Astrocyte of the spinal cord (primary cell): ENCODE measurements around the gene HLCS.

Source experiments
- DNase-seq: peaks from one replicate; pipeline ENCODE4 v3.0.0; 2011; ENCODE audit warnings: low read depth, low spot score
- H3K4me3 ChIP-seq: 2 replicates; pipeline ENCODE4 v1.5.1; 2011; ENCODE audit warnings: low read depth, mild to moderate bottlenecking, low read length, moderate library complexity
- in situ Hi-C: cut with HindIII; loops from 2 replicates; pipeline ENCODE4 v1.10.0; 2017; ENCODE audit warnings: low sequenced_read_pairs
- TF ChIP-seq, protein P1 (sequence below): IDR thresholded peaks from 2 replicates; pipeline ENCODE4 v1.5.1; 2012; ENCODE audit warnings: low read depth, mild to moderate bottlenecking, low read length, inconsistent platforms

Gene HLCS

DNA sequence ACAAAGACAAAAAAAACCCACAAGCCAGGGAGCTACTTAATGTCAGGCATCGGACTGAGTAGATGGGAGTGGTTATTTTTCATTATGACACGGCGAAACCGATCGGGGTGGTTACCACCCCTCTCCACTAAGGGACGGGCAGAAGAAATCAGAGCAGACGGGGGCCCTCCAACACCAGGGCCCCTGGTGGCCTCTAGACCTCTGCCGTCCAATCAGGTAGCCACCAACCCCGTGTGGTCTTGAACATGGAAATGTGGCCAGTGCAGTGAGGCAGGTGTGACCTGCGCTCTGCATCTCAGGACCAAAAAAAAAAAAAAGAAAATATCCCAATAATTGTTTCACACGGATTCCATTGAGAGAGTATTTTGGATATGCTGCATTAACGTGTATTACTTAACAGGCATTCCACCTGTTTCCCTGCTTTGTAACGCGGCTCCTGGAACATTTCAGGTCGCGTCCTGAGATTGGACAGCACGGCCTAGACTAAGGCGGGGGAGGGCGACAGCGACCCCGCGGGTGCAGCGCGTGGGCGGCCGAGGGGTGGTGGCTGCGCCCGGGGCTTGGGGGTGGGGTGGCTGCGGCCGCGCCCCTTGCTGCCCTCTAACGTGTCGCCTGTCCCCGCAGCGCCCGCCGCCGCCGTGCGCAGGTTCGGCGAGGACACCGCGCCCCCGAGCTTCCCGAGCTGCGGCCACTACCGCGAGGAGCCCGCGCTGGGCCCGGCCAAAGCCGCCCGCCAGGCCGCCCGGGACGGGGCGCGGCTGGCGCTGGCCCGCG lies 219.2 kb downstream of the HLCS start:
- TF ChIP-seq, protein P1, sequence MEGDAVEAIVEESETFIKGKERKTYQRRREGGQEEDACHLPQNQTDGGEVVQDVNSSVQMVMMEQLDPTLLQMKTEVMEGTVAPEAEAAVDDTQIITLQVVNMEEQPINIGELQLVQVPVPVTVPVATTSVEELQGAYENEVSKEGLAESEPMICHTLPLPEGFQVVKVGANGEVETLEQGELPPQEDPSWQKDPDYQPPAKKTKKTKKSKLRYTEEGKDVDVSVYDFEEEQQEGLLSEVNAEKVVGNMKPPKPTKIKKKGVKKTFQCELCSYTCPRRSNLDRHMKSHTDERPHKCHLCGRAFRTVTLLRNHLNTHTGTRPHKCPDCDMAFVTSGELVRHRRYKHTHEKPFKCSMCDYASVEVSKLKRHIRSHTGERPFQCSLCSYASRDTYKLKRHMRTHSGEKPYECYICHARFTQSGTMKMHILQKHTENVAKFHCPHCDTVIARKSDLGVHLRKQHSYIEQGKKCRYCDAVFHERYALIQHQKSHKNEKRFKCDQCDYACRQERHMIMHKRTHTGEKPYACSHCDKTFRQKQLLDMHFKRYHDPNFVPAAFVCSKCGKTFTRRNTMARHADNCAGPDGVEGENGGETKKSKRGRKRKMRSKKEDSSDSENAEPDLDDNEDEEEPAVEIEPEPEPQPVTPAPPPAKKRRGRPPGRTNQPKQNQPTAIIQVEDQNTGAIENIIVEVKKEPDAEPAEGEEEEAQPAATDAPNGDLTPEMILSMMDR, result no peak
- no peak for DNase-seq
- in situ Hi-C loops, result no loop called here
- H3K4me3 ChIP-seq, result peak overlapping the region; percentile 28

DNA sequence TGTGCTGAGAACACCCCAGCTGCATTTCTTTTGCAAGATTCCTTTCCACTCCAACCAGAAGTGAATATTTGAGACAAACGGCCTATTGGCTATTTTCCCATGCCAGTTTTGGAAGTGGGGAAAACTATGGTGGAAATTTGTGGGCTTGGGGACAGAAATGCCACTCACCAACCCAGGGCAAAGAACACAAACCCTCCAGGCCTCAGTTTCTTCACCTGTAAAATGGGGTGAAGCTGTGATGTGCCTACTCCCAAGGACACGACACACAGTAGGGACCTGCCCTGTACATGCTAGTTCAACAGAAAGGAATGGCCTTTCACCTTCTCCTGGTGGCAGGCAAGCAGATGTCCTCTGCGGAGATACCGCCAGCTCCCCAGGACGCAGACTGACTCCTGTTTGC lies 221.0 kb downstream of the HLCS start:
- TF ChIP-seq, protein P1, result no peak
- in situ Hi-C loops, result no loop called here
- H3K4me3 ChIP-seq, result no peak overlapping the region
- no peak for DNase-seq

DNA sequence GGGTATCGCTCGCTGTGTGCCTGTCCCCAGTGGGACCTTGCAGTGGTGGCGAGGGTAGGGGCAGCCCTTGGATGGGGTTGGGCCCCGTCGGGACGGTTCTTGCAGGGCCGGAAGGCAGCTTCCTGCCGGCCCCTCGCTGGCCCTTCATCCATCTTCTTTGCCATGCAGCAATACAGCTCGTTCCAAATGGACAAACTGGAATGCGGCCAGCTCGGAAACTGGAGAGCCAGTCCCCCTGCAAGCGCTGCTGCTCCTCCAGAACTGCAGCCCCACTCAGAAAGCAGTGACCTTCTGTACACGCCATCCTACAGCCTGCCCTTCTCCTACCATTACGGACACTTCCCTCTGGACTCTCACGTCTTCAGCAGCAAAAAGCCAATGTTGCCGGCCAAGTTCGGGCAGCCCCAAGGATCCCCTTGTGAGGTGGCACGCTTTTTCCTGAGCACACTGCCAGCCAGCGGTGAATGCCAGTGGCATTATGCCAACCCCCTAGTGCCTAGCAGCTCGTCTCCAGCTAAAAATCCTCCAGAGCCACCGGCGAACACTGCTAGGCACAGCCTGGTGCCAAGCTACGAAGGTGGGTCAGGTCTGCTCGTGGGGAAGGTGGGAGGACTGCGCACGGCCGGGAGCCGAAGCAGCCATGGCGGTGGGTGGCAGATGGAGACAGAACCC lies 221.8 kb downstream of the HLCS start:
- TF ChIP-seq, protein P1, result no peak
- in situ Hi-C loops, result no loop called here
- H3K4me3 ChIP-seq, result no peak overlapping the region
- DNase-seq, result no peak

- TF ChIP-seq, protein P1, result no peak
- no peak overlapping the region for H3K4me3 ChIP-seq
Observed at GRCh38 chr21:36744190-36744559, 222.3 kb downstream of the HLCS start.

DNA sequence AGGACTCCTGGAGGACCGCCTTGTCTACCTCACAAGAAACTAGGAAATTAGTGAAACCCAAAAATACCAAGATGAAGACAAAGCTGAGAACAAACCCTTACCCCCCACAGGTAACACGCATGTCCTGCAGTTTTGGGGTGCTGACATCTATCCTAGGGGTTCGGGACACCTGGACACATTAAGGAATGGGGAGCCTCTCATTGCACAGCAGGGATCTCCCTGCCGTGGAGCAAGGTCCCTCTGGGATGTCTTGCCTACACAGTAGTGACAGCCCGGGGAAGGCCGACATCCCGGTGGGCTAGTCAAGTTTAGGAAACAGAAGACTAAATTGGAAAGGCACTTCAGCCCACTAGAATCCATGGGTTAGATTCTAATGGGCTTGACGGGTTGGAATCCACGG lies 223.0 kb downstream of the HLCS start:
- TF ChIP-seq, protein P1, result no peak
- in situ Hi-C loops, result no loop called here
- no peak overlapping the region for H3K4me3 ChIP-seq
- DNase-seq, result no peak

More at GRCh38 chr21:36744190-36744559, 222.3 kb downstream of the HLCS start:
- in situ Hi-C loops, result no loop called here
- no peak for DNase-seq

DNA sequence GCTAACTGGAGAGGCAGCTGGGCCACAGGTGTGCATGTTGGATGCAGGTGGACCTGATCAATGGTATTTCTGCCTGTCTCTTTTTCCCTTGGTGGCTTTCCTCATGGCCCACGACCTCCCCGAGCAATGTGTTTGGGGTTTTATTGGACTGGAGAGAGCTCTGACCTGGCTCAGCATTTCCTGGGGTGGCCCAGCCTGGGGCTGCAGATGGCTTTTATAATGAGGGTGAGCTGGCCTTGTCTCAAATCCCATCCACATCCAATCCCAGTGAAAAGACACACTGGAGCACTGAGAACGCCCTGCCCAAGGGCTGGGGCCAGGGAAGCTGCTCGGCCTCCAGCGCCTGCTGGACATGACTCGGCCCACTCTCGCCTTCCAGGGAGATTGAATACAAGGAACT lies 223.5 kb downstream of the HLCS start:
- no peak for DNase-seq
- in situ Hi-C loops, result no loop called here
- no peak overlapping the region for H3K4me3 ChIP-seq
- TF ChIP-seq, protein P1, result no peak
